Measurements from ENCODE around the gene MAML2.
"Not testable (repeated sequence)": the region's sequence is repeated elsewhere in the genome, so short reads cannot be mapped to it uniquely, and the experiment has no call there.

MAML2 gene

GRCh38 chr11:96204366-96204659, 138.7 kb downstream of the MAML2 start:
- DNase-seq: no peak

GRCh38 chr11:96203567-96204365, 139.2 kb downstream of the MAML2 start:
- no peak for DNase-seq

GRCh38 chr11:96200243-96200642, 142.8 kb downstream of the MAML2 start:
- no peak for DNase-seq

- DNase-seq: peak in 1 of 2 experiments; percentile 69
These were observed 143.4 kb downstream of the MAML2 start for GRCh38 chr11:96199563-96200025.

GRCh38 chr11:96197801-96198701, 144.9 kb downstream of the MAML2 start:
- DNase-seq: no peak

GRCh38 chr11:96197103-96197502, 145.9 kb downstream of the MAML2 start:
- no peak for DNase-seq

GRCh38 chr11:96196181-96196662, 146.8 kb downstream of the MAML2 start:
- DNase-seq: no peak

- DNase-seq: no peak
These were observed 147.3 kb downstream of the MAML2 start for GRCh38 chr11:96195671-96196070.

GRCh38 chr11:96194581-96195374, 148.2 kb downstream of the MAML2 start:
- no peak for DNase-seq

- DNase-seq: no peak
These were observed 149.1 kb downstream of the MAML2 start for GRCh38 chr11:96193745-96194443.

- no peak for DNase-seq
These were observed 151.2 kb downstream of the MAML2 start for GRCh38 chr11:96191752-96192151.

GRCh38 chr11:96189351-96189750, 153.6 kb downstream of the MAML2 start:
- DNase-seq: no peak

- peak in 1 of 2 experiments; percentile 68 for DNase-seq
These were observed 154.6 kb downstream of the MAML2 start for GRCh38 chr11:96188243-96189006.

- no peak for DNase-seq
These were observed 155.2 kb downstream of the MAML2 start for GRCh38 chr11:96187822-96188221.

GRCh38 chr11:96186806-96187205, 156.2 kb downstream of the MAML2 start:
- DNase-seq: no peak

GRCh38 chr11:96185220-96185768, 157.7 kb downstream of the MAML2 start:
- no peak for DNase-seq

- DNase-seq: not testable (repeated sequence)
These were observed 162.1 kb downstream of the MAML2 start for GRCh38 chr11:96180937-96181336.

- DNase-seq: no peak
These were observed 162.7 kb downstream of the MAML2 start for GRCh38 chr11:96180341-96180740.

GRCh38 chr11:96179905-96180304, 163.1 kb downstream of the MAML2 start:
- no peak for DNase-seq

- no peak for DNase-seq
These were observed 164.1 kb downstream of the MAML2 start for GRCh38 chr11:96178887-96179279.

Measured in stimulated activated CD4-positive, alpha-beta T cell treated with anti-CD3 and anti-CD28 coated beads, Interleukin-4, amount 100 ng/mL, for 4 hours (primary cell).